GM10266 (cell line): Measurements from ENCODE around the gene HOATZ.

Experiments used
- DNase-seq: peaks from one replicate; pipeline ENCODE4 v3.0.0; 2012; ENCODE audit errors: extremely low spot score
- CTCF ChIP-seq: IDR thresholded peaks from 2 replicates; pipeline ENCODE4 v1.5.1; 2012; ENCODE audit warnings: mild to moderate bottlenecking, low read depth; ENCODE audit not compliant: control insufficient read depth, insufficient read depth; ENCODE audit errors: missing control alignments

HOATZ gene

DNA sequence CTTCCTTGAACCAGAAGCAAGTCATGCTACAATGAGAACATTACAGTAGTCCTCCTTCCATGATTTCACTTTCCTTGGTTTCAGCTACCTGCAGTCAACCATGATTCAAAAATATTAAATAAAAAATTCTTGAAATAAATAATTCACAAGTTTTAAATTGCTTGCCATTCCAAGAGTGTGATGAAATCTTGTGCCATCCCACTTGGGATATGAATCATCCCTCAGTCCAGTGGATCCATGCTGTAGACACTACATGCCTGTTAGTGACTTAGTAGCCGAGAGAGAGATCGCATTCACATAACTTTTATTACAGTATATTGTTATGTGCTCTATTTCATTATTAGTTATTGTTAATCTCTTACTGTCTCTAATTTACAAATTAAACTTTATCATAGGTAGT lies 6.0 kb downstream of the HOATZ start:
- DNase-seq: no peak
- no peak for TF ChIP-seq CTCF

DNA sequence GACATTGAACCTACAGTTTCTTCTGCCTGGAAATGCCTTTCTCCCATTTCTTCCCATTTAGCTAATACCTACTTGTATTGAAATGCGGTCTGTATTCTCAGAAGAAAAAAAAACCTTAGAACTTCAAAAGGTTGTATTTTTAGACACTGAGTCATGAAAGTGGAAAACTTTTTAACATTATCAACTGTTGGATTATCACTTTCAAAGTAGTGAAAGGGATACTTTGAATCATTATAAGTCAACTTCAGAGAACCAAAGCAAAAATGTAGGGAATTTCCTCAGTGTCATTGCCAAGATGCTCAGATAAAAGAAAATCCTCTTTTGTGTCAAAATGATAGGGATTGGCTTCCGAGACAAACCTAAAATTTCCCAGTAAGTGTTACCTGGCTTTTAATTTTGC lies 6.6 kb downstream of the HOATZ start:
- TF ChIP-seq CTCF: no peak
- DNase-seq: no peak

GRCh38 chr11:111522426-111522825 lies 7.8 kb downstream of the HOATZ start:
- TF ChIP-seq CTCF: no peak
- no peak for DNase-seq

DNA sequence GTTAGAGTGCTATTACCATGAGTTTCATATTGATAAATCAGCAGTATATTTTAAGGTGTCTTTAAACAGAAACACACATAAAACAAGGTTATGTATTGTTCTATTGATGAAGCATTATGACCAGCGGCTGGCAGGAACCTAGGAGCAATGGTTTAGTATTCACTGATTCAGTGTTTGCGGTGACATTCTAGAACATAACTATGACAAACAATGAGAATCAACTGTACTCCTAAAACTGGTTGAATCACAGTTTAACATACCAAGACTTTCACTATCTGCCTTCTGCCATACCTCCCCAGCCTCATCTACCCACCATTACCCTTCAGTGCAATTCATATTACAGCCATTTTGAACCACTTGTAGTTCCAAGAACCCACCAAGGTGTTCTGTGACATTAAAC lies 8.8 kb downstream of the HOATZ start:
- no peak for TF ChIP-seq CTCF
- DNase-seq: no peak

DNA sequence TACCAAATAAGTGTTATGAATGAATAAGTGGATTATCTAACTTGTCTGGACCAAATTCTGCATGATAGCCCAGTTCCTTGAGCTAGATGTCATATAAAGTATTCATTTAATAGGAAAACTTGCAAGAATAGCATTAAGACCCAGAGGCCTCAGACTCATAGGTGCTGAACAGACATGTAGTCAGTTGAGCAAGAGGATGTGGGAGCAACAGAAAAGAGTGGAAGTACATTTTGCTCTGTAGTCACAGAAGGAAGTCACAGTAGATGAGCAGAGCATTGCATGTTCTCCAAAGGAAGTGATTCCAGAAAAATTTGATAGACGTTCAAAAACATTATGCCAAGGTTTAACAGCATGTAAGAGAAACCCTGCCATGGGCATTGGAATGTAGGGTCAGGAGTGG lies 9.5 kb downstream of the HOATZ start:
- TF ChIP-seq CTCF: no peak
- DNase-seq: no peak

- TF ChIP-seq CTCF: no peak
- DNase-seq: no peak
These were observed 10.9 kb downstream of the HOATZ start for GRCh38 chr11:111525456-111525855.

- TF ChIP-seq CTCF: no peak
- DNase-seq: no peak
These were observed 11.9 kb downstream of the HOATZ start for GRCh38 chr11:111526501-111526900.
